ENCODE data around the gene ZNF688. TPM values are rescaled to one million over a fixed set of nuclear protein-coding genes. Genes with fewer than 3 reads are reported as not detected.
"Not testable (repeated sequence)": the region's sequence is repeated elsewhere in the genome, so short reads cannot be mapped to it uniquely, and the experiment has no call there.

ZNF688 gene
- total and polyA plus RNA-seq, 4 donors, result 3.4 to 8.9 (median 4.8) TPM

- no peaks in the 10 kb centered on the region for H3K4me1 ChIP-seq (ENCODE audit: control insufficient read depth in 4 of 4, insufficient read depth in 4 of 4, low read length in 3 of 4)
- no peaks in the 10 kb centered on the region for H3K9me3 ChIP-seq (ENCODE audit: control insufficient read depth in 4 of 4, low read length in 3 of 4)
- 78% methylated on average over 10 of the region's 10 CpGs for WGBS
- H3K27me3 ChIP-seq (ENCODE audit: control insufficient read depth in 4 of 4, insufficient read depth in 4 of 4, low read length in 3 of 4), result no peaks in the 10 kb centered on the region
- no peak overlapping the region for H3K4me3 ChIP-seq (ENCODE audit: low read depth in 1 of 3, low read length in 3 of 3)
- no peak for TF ChIP-seq FOXA2 (IDR thresholded peaks at IDR 0.05)
- no peak for TF ChIP-seq EGR1 (IDR thresholded peaks at IDR 0.05; ENCODE audit: low read depth in 2 of 2)
- TF ChIP-seq TAF1 (conservative IDR thresholded peaks at IDR 0.05), result no peak
- no peak for TF ChIP-seq HNF4A (conservative IDR thresholded peaks at IDR 0.05)
- no peak for TF ChIP-seq REST (IDR thresholded peaks at IDR 0.05)
- no peak for TF ChIP-seq JUND (IDR thresholded peaks at IDR 0.05)
- no peak for TF ChIP-seq SP1 (IDR thresholded peaks at IDR 0.05)
- H3K36me3 ChIP-seq (ENCODE audit: control insufficient read depth in 4 of 4, insufficient read depth in 3 of 4, low read depth in 1 of 4, low read length in 3 of 4), result no peaks in the 10 kb centered on the region
- peak; percentile 50 for DNase-seq (ENCODE audit: low spot score)
- H3K9ac ChIP-seq (ENCODE audit: low read depth in 1 of 2, low read length in 2 of 2), result no peak overlapping the region
- H3K27ac ChIP-seq (ENCODE audit: low read depth in 1 of 2, low read length in 2 of 2), result no peak overlapping the region
These were observed 29.8 kb downstream of the ZNF688 start for GRCh38 chr16:30541502-30542329.

GRCh38 chr16:30540916-30541464 is 30.5 kb downstream of the ZNF688 start:
- not testable (repeated sequence) for H3K9ac ChIP-seq (ENCODE audit: low read depth in 1 of 2, low read length in 2 of 2); H3K27me3 ChIP-seq (ENCODE audit: control insufficient read depth in 4 of 4, insufficient read depth in 4 of 4, low read length in 3 of 4); H3K9me3 ChIP-seq (ENCODE audit: control insufficient read depth in 4 of 4, low read length in 3 of 4); DNase-seq (ENCODE audit: low spot score); H3K4me1 ChIP-seq (ENCODE audit: control insufficient read depth in 4 of 4, insufficient read depth in 4 of 4, low read length in 3 of 4); H3K36me3 ChIP-seq (ENCODE audit: control insufficient read depth in 4 of 4, insufficient read depth in 3 of 4, low read depth in 1 of 4, low read length in 3 of 4); H3K4me3 ChIP-seq (ENCODE audit: low read depth in 1 of 3, low read length in 3 of 3); H3K27ac ChIP-seq (ENCODE audit: low read depth in 1 of 2, low read length in 2 of 2)
- 69% methylated on average over 9 of the region's 9 CpGs for WGBS

GRCh38 chr16:30539986-30540526 is 31.5 kb downstream of the ZNF688 start:
- H3K4me1 ChIP-seq (ENCODE audit: control insufficient read depth in 4 of 4, insufficient read depth in 4 of 4, low read length in 3 of 4), result peaks cover 0 to 13% (median 5%) of the 10 kb centered on the region in 4 donors
- not testable (repeated sequence) for H3K9ac ChIP-seq (ENCODE audit: low read depth in 1 of 2, low read length in 2 of 2); H3K9me3 ChIP-seq (ENCODE audit: control insufficient read depth in 4 of 4, low read length in 3 of 4); H3K36me3 ChIP-seq (ENCODE audit: control insufficient read depth in 4 of 4, insufficient read depth in 3 of 4, low read depth in 1 of 4, low read length in 3 of 4); DNase-seq (ENCODE audit: low spot score); H3K27ac ChIP-seq (ENCODE audit: low read depth in 1 of 2, low read length in 2 of 2); H3K27me3 ChIP-seq (ENCODE audit: control insufficient read depth in 4 of 4, insufficient read depth in 4 of 4, low read length in 3 of 4); H3K4me3 ChIP-seq (ENCODE audit: low read depth in 1 of 3, low read length in 3 of 3)
- 91% methylated on average over 13 of the region's 13 CpGs for WGBS

Data from liver (tissue), 9 donors.